OCI-LY1 (cell line): ENCODE data around the gene XPR1.

Source experiments
- H2AFZ ChIP-seq: fragments of 200-600 bp; sonication (generic), shearing (Covaris generic); 2 replicates; pipeline ENCODE4 v1.6.0; 2014; ENCODE audit warnings: antibody characterized with exemption, mild to moderate bottlenecking, low read length
- H3F3A ChIP-seq: fragments of 200-600 bp; sonication (generic), shearing (Covaris generic); 2 replicates; pipeline ENCODE4 v1.6.0; 2014; ENCODE audit warnings: mild to moderate bottlenecking, antibody characterized with exemption, low read length, moderate library complexity; ENCODE audit not compliant: insufficient read depth
- H3K27ac ChIP-seq: fragments of 200-600 bp; sonication (generic); 2 replicates; pipeline ENCODE4 v1.5.1; 2014; ENCODE audit warnings: low read length, mixed run types, mild to moderate bottlenecking, low read depth; ENCODE audit not compliant: poor library complexity, severe bottlenecking
- H3K27me3 ChIP-seq: fragments of 200-600 bp; sonication (generic); 2 replicates; pipeline ENCODE4 v1.6.0; 2014; ENCODE audit warnings: antibody characterized with exemption, mild to moderate bottlenecking, low read length, moderate library complexity; ENCODE audit not compliant: insufficient read depth
- H3K36me3 ChIP-seq: fragments of 200-600 bp; sonication (generic); 2 replicates; pipeline ENCODE4 v1.6.1; 2014; ENCODE audit warnings: mild to moderate bottlenecking, antibody characterized with exemption, low read length, moderate library complexity, mixed read lengths; ENCODE audit not compliant: insufficient read depth
- H3K4me1 ChIP-seq: fragments of 200-600 bp; sonication (generic); 2 replicates; pipeline ENCODE4 v1.5.1; 2014; ENCODE audit warnings: mild to moderate bottlenecking, low read length, moderate library complexity; ENCODE audit not compliant: insufficient read depth, severe bottlenecking
- H3K4me2 ChIP-seq: fragments of 200-600 bp; sonication (generic), shearing (Covaris generic); 2 replicates; pipeline ENCODE4 v1.6.1; 2014; ENCODE audit warnings: low read length
- H3K4me3 ChIP-seq: fragments of 200-600 bp; sonication (generic); 2 replicates; pipeline ENCODE4 v1.5.1; 2014; ENCODE audit warnings: low read length, low read depth, mild to moderate bottlenecking, mixed read lengths; ENCODE audit not compliant: poor library complexity, severe bottlenecking
- H3K79me2 ChIP-seq: fragments of 200-600 bp; shearing (Covaris generic); 2 replicates; pipeline ENCODE4 v1.6.1; 2016; ENCODE audit warnings: mixed run types, low read length, mixed read lengths; ENCODE audit not compliant: insufficient read depth
- H3K9ac ChIP-seq: fragments of 200-600 bp; sonication (generic), shearing (Covaris generic); 2 replicates; pipeline ENCODE4 v1.6.1; 2014; ENCODE audit warnings: mild to moderate bottlenecking, low read length, mixed read lengths
- H3K9me2 ChIP-seq: fragments of 200-600 bp; sonication (generic), shearing (Covaris generic); 2 replicates; pipeline ENCODE4 v1.6.1; 2014; ENCODE audit warnings: low read depth, mild to moderate bottlenecking, low read length, mixed read lengths
- H3K9me3 ChIP-seq: fragments of 200-600 bp; shearing (Covaris generic); 2 replicates; pipeline ENCODE4 v1.6.1; 2014; ENCODE audit warnings: low read length, mixed read lengths
- H4K20me1 ChIP-seq: fragments of 200-600 bp; sonication (generic), shearing (Covaris generic); 2 replicates; pipeline ENCODE4 v1.6.0; 2016; ENCODE audit warnings: mild to moderate bottlenecking, low read length; ENCODE audit not compliant: insufficient read depth
- EZH2 ChIP-seq: fragments of 200-600 bp; sonication (generic), shearing (Covaris generic); IDR thresholded peaks from 2 replicates; pipeline ENCODE4 v1.8.0; 2017; ENCODE audit warnings: borderline replicate concordance, mixed run types, mild to moderate bottlenecking, antibody characterized with exemption, low read length, moderate library complexity, mixed read lengths
- TF ChIP-seq, protein P1 (sequence below): fragments of 200-600 bp; sonication (generic), shearing (Covaris generic); IDR thresholded peaks from 2 replicates; pipeline ENCODE4 v1.5.1; 2017; ENCODE audit warnings: mild to moderate bottlenecking, antibody characterized with exemption, low read length, moderate library complexity, mixed read lengths

Gene XPR1

DNA sequence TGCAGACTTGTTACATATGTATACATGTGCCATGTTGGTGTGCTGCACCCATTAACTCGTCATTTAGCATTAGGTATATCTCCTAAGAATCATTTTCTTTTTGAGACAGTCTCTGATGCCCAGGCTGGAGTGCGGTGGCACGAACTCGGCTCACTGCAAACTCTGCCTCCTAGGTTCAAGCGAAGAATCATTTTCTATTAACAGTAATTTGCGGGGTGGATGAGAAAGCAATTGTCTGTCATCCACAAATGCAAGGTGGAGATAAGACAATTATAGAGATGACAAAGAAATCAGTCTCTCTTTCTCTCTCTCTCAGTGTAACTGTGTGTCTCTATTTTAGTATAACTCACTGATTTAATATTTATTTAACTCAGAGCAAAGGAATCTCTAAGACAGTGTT, 149.9 kb downstream of the XPR1 start:
- Histone ChIP-seq H3K4me3 (no peak overlapping the region), H3K4me1 (no peaks in the 10 kb centered on the region), H3K9me2 (no peaks in the 10 kb centered on the region), H4K20me1 (no peaks in the 10 kb centered on the region), H3K79me2 (no peaks in the 10 kb centered on the region), H3K36me3 (no peaks in the 10 kb centered on the region), H3F3A (no peaks in the 10 kb centered on the region), H3K4me2 (no peak overlapping the region), H3K9ac (no peak overlapping the region), H3K9me3 (no peaks in the 10 kb centered on the region), H3K27ac (no peak overlapping the region), H3K27me3 (no peaks in the 10 kb centered on the region), H2AFZ (no peak overlapping the region)
- no peak for TF ChIP-seq EZH2
- TF ChIP-seq, protein P1, sequence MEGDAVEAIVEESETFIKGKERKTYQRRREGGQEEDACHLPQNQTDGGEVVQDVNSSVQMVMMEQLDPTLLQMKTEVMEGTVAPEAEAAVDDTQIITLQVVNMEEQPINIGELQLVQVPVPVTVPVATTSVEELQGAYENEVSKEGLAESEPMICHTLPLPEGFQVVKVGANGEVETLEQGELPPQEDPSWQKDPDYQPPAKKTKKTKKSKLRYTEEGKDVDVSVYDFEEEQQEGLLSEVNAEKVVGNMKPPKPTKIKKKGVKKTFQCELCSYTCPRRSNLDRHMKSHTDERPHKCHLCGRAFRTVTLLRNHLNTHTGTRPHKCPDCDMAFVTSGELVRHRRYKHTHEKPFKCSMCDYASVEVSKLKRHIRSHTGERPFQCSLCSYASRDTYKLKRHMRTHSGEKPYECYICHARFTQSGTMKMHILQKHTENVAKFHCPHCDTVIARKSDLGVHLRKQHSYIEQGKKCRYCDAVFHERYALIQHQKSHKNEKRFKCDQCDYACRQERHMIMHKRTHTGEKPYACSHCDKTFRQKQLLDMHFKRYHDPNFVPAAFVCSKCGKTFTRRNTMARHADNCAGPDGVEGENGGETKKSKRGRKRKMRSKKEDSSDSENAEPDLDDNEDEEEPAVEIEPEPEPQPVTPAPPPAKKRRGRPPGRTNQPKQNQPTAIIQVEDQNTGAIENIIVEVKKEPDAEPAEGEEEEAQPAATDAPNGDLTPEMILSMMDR, result no peak

DNA sequence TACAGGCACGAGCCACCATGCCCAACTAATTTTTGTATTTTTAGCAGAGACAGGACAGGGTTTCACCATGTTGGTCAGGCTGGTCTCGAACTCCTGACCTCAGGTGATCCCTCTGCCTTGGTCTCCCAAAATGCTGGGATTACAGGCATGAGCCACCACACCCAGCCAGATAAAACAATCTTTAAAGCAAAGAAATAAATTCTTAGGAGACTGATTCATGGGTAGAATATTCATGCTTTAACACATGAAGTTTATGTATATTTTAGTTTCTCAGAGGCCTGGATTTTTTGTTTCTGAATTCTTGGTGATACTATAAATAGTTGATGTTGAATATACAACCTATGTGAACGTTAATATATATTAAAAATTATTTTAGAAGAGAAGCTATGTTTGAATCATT, 153.5 kb downstream of the XPR1 start:
- no peaks in the 10 kb centered on the region for H3K79me2 ChIP-seq
- no peak overlapping the region for H2AFZ ChIP-seq
- H3K4me1 ChIP-seq, result no peaks in the 10 kb centered on the region
- no peaks in the 10 kb centered on the region for H3K9me3 ChIP-seq
- H3K27me3 ChIP-seq, result no peaks in the 10 kb centered on the region
- no peaks in the 10 kb centered on the region for H3K36me3 ChIP-seq
- H4K20me1 ChIP-seq, result no peaks in the 10 kb centered on the region
- H3K4me3 ChIP-seq, result no peak overlapping the region
- TF ChIP-seq EZH2, result no peak
- H3K9ac ChIP-seq, result no peak overlapping the region
- H3K4me2 ChIP-seq, result no peak overlapping the region
- no peaks in the 10 kb centered on the region for H3F3A ChIP-seq
- no peaks in the 10 kb centered on the region for H3K9me2 ChIP-seq
- H3K27ac ChIP-seq, result no peak overlapping the region

- no peak overlapping the region for H3K9ac ChIP-seq
- no peaks in the 10 kb centered on the region for H3K9me2 ChIP-seq
- H3K4me3 ChIP-seq, result no peak overlapping the region
- no peaks in the 10 kb centered on the region for H3K79me2 ChIP-seq
- H2AFZ ChIP-seq, result no peak overlapping the region
- no peaks in the 10 kb centered on the region for H3F3A ChIP-seq
- no peaks in the 10 kb centered on the region for H3K4me1 ChIP-seq
- no peaks in the 10 kb centered on the region for H3K36me3 ChIP-seq
- no peaks in the 10 kb centered on the region for H3K9me3 ChIP-seq
- no peak overlapping the region for H3K4me2 ChIP-seq
- TF ChIP-seq EZH2, result no peak
- TF ChIP-seq, protein P1, result no peak
- H3K27me3 ChIP-seq, result no peaks in the 10 kb centered on the region
- H4K20me1 ChIP-seq, result no peaks in the 10 kb centered on the region
- H3K27ac ChIP-seq, result no peak overlapping the region
These were observed 154.1 kb downstream of the XPR1 start for GRCh38 chr1:180785887-180786286.

DNA sequence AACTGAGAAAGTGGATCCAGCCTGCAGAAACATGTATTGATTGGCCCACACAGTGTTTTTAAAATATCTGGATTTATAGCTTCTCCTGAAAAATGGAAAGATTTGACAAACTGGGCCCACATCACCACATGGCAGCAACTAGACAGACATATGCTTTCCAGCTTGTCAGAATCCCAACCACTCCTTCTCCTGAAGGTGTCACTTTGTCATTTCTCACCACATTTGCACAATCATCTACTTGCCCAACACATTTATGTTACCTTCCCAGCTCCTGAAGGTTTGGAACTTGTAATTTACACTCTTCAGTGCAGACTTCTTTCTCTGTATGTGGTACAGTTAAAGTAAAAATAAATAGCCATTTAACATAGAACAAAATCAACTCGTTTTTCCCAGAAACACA, 154.8 kb downstream of the XPR1 start:
- Histone ChIP-seq H3K9me2 (no peaks in the 10 kb centered on the region), H3K36me3 (no peaks in the 10 kb centered on the region), H3K27me3 (no peaks in the 10 kb centered on the region), H3K4me2 (no peak overlapping the region), H3K9ac (no peak overlapping the region), H3K27ac (no peak overlapping the region), H3K9me3 (no peaks in the 10 kb centered on the region), H4K20me1 (no peaks in the 10 kb centered on the region), H3K4me1 (no peaks in the 10 kb centered on the region), H3F3A (no peaks in the 10 kb centered on the region), H3K4me3 (no peak overlapping the region), H3K79me2 (no peaks in the 10 kb centered on the region), H2AFZ (no peak overlapping the region)
- TF ChIP-seq, protein P1, result no peak
- no peak for TF ChIP-seq EZH2
